CD8-positive, alpha-beta memory T cell (primary cell): ENCODE results near the gene OTUB2. TPM values are rescaled to one million over a fixed set of nuclear protein-coding genes. Genes with fewer than 3 reads are reported as not detected.

Experiments used
- CTCF ChIA-PET: fragments of 350-600 bp; sonication (Branson Sonifier 250); formaldehyde crosslinking; loops from one replicate; lab custom pipeline; 2021; ENCODE audit warnings: antibody characterized with exemption; lab: Charles Lee
- POLR2A ChIA-PET: fragments of 350-600 bp; sonication (Branson Sonifier 250); formaldehyde crosslinking; loops from one replicate; lab custom pipeline; 2021; ENCODE audit warnings: antibody characterized with exemption; lab: Charles Lee
- DNase-seq, 5 donors: peaks; one replicate each; pipeline versions ENCODE4 v3.0.0 to v3.0.0-alpha.2; 2020 to 2022; ENCODE audit warnings: mixed read lengths in 1 of 5
- H3K27ac ChIP-seq: one replicate; pipeline ENCODE4 v1.7.0; 2013; ENCODE audit warnings: low read depth, mild to moderate bottlenecking, low read length, moderate library complexity
- H3K27me3 ChIP-seq: 2 replicates; pipeline ENCODE4 v1.7.0; 2013; ENCODE audit warnings: low read length, mild to moderate bottlenecking; ENCODE audit not compliant: insufficient read depth, poor library complexity, severe bottlenecking
- H3K36me3 ChIP-seq: 2 replicates; pipeline ENCODE4 v1.7.0; 2013; ENCODE audit warnings: mild to moderate bottlenecking, low read length, moderate library complexity; ENCODE audit not compliant: insufficient read depth
- H3K4me1 ChIP-seq: 2 replicates; pipeline ENCODE4 v1.7.0; 2013; ENCODE audit warnings: mild to moderate bottlenecking, low read length, moderate library complexity; ENCODE audit not compliant: insufficient read depth
- H3K4me3 ChIP-seq: 2 replicates; pipeline ENCODE4 v1.7.0; 2013; ENCODE audit warnings: mild to moderate bottlenecking, low read length
- H3K9me3 ChIP-seq: 2 replicates; pipeline ENCODE4 v1.7.0; 2013; ENCODE audit warnings: mild to moderate bottlenecking, low read length
- H3K27ac Mint-ChIP-seq, 8 donors: one replicate each; pipeline ENCODE4 v1.8.0; 2020 to 2021; ENCODE audit warnings: mixed read lengths in 8 of 8, mild to moderate bottlenecking in 6 of 8, inconsistent platforms in 3 of 8, moderate library complexity in 3 of 8
- H3K27me3 Mint-ChIP-seq, 2 donors: one replicate each; pipeline ENCODE4 v1.8.0; 2020 to 2021; ENCODE audit warnings: mixed read lengths in 2 of 2, mild to moderate bottlenecking in 1 of 2, moderate library complexity in 1 of 2
- H3K36me3 Mint-ChIP-seq, 3 donors: one replicate each; pipeline ENCODE4 v1.8.0; 2020 to 2021; ENCODE audit warnings: mixed read lengths in 3 of 3, inconsistent platforms in 1 of 3, mild to moderate bottlenecking in 1 of 3
- H3K4me1 Mint-ChIP-seq, 3 donors: one replicate each; pipeline ENCODE4 v1.8.0; 2020 to 2021; ENCODE audit warnings: mixed read lengths in 3 of 3, inconsistent platforms in 1 of 3, mild to moderate bottlenecking in 1 of 3
- H3K4me3 Mint-ChIP-seq, 7 donors: one replicate each; pipeline ENCODE4 v1.8.0; 2020 to 2021; ENCODE audit warnings: mixed read lengths in 7 of 7, mild to moderate bottlenecking in 6 of 7, moderate library complexity in 4 of 7, inconsistent platforms in 2 of 7
- H3K9me3 Mint-ChIP-seq, 5 donors: one replicate each; pipeline ENCODE4 v1.8.0; 2020 to 2022; ENCODE audit warnings: mixed read lengths in 5 of 5, mild to moderate bottlenecking in 3 of 5, moderate library complexity in 2 of 5, inconsistent platforms in 1 of 5
- polyA plus RNA-seq: library from polyadenylated mRNA; unstranded; fragments of 300-500 nt; fragmentation: Illumina TruSeq; gene quantifications from one replicate; pipeline ENCODE4 v1.2.3, GENCODE V29; 2021
- total RNA-seq, 2 experiments: library from RNA; stranded (reverse); gene quantifications; one replicate each; pipeline ENCODE4 v1.2.3, GENCODE V29; 2021

Gene OTUB2
- total and polyA plus RNA-seq, 3 experiments from 2014 or later, result 0.12 to 1.8 (median 1.1) TPM

- peaks cover 17% of the 10 kb centered on the region for H3K36me3 ChIP-seq
- DNase-seq, result peak; percentile 95 to 98 (median 96)
- peaks cover 39% of the 10 kb centered on the region for H3K4me1 ChIP-seq
- H3K27me3 ChIP-seq, result no peaks in the 10 kb centered on the region
- Mint-ChIP-seq H3K27ac (peak within 1 kb of the TSS; percentile 98 to 100 (median 99)), H3K36me3 (peaks cover 14 to 52% (median 25%) of the 10 kb centered on the region in 3 donors), H3K9me3 (peaks cover 0 to 2% (median 0%) of the 10 kb centered on the region in 5 donors), H3K4me1 (peaks cover 50 to 61% (median 54%) of the 10 kb centered on the region in 3 donors), H3K4me3 (peak within 1 kb of the TSS; percentile 94 to 100 (median 99)), H3K27me3 (peaks cover 0 to 3% of the 10 kb centered on the region in 2 donors)
- POLR2A ChIA-PET, result interaction anchor here (0.6 to 1.1 kb wide), 5 partner anchors 13 to 120 kb away, joined by 3 to 5 read pairs (median 3); no protein-coding TSS in a partner anchor
- peak within 1 kb of the TSS; percentile 96 for H3K27ac ChIP-seq
- H3K9me3 ChIP-seq, result no peaks in the 10 kb centered on the region
- CTCF ChIA-PET, result interaction anchor here (0.8 to 3.6 kb wide), 13 partner anchors 16 to 141 kb away, joined by 3 to 14 read pairs (median 4); no protein-coding TSS in a partner anchor
- H3K4me3 ChIP-seq, result peak within 1 kb of the TSS; percentile 83
Observed at GRCh38 chr14:94080621-94081385, 54.7 kb downstream of the OTUB2 start, which contains the start of the genes DDX24 and IFI27L1. Gene DDX24 (minus strand): TSS chr14:94081202. CDS start chr14:94079742, 1,460 bp downstream. Gene IFI27L1 (plus strand): TSS chr14:94081310. CDS start chr14:94096938, 15,628 bp downstream.

DNA sequence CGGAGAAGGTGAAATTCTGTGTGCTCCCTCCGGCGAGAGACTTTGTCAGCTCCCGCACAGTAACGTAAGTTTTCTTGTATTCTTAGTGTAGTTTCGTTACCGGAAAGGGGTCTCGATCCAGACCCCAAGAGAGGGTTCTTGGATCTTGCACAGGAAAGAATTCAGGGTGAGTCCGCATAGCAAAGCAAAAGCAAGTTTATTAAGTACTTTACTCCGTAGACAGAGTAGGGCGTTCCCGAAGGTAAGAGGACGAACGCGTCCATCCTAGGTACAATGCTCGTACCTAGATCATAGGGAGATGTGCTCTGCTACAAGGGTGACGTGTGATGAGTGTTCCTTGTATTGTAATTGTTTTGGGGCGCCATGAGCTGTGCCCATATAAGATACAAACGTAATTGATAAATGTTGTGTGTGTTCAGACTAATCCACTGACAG lies 55.3 kb downstream of the OTUB2 start:
- H3K9me3 Mint-ChIP-seq, result peaks cover 0 to 2% (median 0%) of the 10 kb centered on the region in 5 donors
- no peaks in the 10 kb centered on the region for H3K27me3 ChIP-seq
- H3K27me3 Mint-ChIP-seq, result peaks cover 0 to 3% of the 10 kb centered on the region in 2 donors
- ChIA-PET POLR2A (interaction anchor here (0.6 to 1.1 kb wide), 4 partner anchors 51 to 121 kb away, joined by 3 to 5 read pairs (median 4); no protein-coding TSS in a partner anchor), CTCF (interaction anchor here (0.6 to 3.6 kb wide), 13 partner anchors 13 to 141 kb away, joined by 3 to 14 read pairs (median 4); no protein-coding TSS in a partner anchor)
- peak overlapping the region; percentile 94 to 100 (median 99) for H3K4me3 Mint-ChIP-seq
- no peak for DNase-seq
- H3K4me1 Mint-ChIP-seq, result peaks cover 46 to 55% (median 48%) of the 10 kb centered on the region in 3 donors
- H3K36me3 Mint-ChIP-seq, result peaks cover 16 to 47% (median 25%) of the 10 kb centered on the region in 3 donors
- no peaks in the 10 kb centered on the region for H3K9me3 ChIP-seq
- H3K4me3 ChIP-seq, result peak overlapping the region; percentile 83
- H3K4me1 ChIP-seq, result peaks cover 33% of the 10 kb centered on the region
- H3K27ac Mint-ChIP-seq, result peak overlapping the region; percentile 97 to 100 (median 99)
- H3K27ac ChIP-seq, result peak overlapping the region; percentile 96
- peaks cover 17% of the 10 kb centered on the region for H3K36me3 ChIP-seq

DNA sequence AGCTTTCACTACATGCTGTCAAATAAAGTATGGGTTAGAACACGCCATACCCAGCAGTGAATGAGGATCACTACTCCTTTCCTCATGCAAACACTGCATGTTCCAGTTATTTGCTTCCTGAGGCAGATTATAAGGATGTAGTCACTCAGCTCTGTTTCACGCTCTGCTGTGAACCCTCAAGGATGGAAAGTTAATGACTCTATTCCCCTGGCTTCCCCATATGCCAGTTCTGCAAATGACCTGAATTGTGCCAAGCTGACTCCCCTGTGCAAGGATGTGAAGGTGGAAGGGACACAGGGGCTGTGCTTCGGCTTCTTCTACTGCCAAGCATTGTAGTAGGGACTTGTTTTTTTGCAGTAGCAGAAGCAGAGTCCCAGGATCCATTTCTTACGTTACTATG lies 61.8 kb downstream of the OTUB2 start:
- CTCF ChIA-PET, result no interaction called here

DNA sequence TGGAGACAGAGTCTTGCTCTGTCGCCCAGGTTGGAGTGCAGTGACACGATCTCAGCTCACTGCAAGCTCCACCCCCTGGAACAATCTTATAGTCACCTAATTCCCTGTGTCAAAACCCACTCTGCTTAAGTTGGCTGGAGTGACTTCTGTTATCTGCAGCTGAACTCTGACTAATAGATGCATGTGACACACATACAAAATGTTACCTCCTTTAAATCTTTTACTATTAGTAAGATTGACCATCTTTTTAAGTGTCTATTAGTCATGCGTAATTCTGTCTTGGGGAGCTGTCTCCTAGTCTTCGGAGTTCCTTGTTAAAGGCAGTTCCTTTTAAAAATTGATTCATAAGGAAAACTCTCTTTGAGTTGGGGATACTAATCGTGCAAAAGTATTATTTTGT lies 62.4 kb downstream of the OTUB2 start:
- H3K27me3 ChIP-seq, result no peaks in the 10 kb centered on the region
- no peaks in the 10 kb centered on the region for H3K9me3 ChIP-seq
- no peaks in the 10 kb centered on the region for H3K4me1 ChIP-seq
- ChIA-PET CTCF (interaction anchor here (0.9 kb wide), 2 partner anchors 44 to 48 kb away, joined by 3 to 4 read pairs; no protein-coding TSS in a partner anchor), POLR2A (no interaction called here)
- Mint-ChIP-seq H3K4me3 (no peak overlapping the region), H3K9me3 (no peaks in the 10 kb centered on the region), H3K27ac (no peak overlapping the region), H3K36me3 (peaks cover 0 to 2% (median 0%) of the 10 kb centered on the region in 3 donors), H3K4me1 (no peaks in the 10 kb centered on the region), H3K27me3 (peaks cover 0 to 2% of the 10 kb centered on the region in 2 donors)
- no peak for DNase-seq
- H3K4me3 ChIP-seq, result no peak overlapping the region
- no peaks in the 10 kb centered on the region for H3K36me3 ChIP-seq
- H3K27ac ChIP-seq, result no peak overlapping the region

More for the DNA sequence above, 61.8 kb downstream of the OTUB2 start:
- Histone ChIP-seq H3K27me3 (no peaks in the 10 kb centered on the region), H3K36me3 (no peaks in the 10 kb centered on the region), H3K4me1 (no peaks in the 10 kb centered on the region), H3K9me3 (no peaks in the 10 kb centered on the region), H3K27ac (no peak overlapping the region), H3K4me3 (no peak overlapping the region)
- peak overlapping the region in 1 of 8 donors; percentile 9 for H3K27ac Mint-ChIP-seq
- peak overlapping the region in 1 of 7 donors; percentile 18 for H3K4me3 Mint-ChIP-seq
- H3K4me1 Mint-ChIP-seq, result peaks cover 0 to 2% (median 0%) of the 10 kb centered on the region in 3 donors
- POLR2A ChIA-PET, result no interaction called here
- peaks cover 0 to 2% (median 0%) of the 10 kb centered on the region in 3 donors for H3K36me3 Mint-ChIP-seq
- H3K27me3 Mint-ChIP-seq, result peaks cover 0 to 2% of the 10 kb centered on the region in 2 donors
- no peak for DNase-seq
- H3K9me3 Mint-ChIP-seq, result no peaks in the 10 kb centered on the region

DNA sequence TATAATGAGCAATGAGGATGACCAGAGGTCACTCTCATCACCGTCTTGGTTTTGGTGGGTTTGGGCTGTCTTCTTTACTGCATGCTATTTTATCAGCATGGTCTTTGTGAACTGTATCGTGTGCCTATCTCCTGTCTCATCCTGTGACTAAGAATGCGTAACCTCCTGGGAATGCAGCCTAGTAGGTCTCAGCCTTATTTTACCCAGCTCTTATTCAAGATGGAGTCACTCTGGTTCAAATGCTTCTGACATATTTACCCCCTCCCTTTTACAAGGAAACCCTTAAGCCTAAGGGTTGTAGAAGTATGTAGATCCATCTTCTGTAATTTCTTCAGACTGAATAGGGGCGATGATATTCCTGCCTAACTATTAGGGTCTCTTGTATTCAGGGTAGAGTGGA lies 63.3 kb downstream of the OTUB2 start:
- no peak for DNase-seq
- Histone ChIP-seq H3K27me3 (no peaks in the 10 kb centered on the region), H3K9me3 (no peaks in the 10 kb centered on the region), H3K4me3 (no peak overlapping the region), H3K36me3 (no peaks in the 10 kb centered on the region), H3K27ac (no peak overlapping the region), H3K4me1 (no peaks in the 10 kb centered on the region)
- peaks cover 0 to 2% (median 0%) of the 10 kb centered on the region in 3 donors for H3K36me3 Mint-ChIP-seq
- ChIA-PET POLR2A (no interaction called here), CTCF (no interaction called here)
- H3K9me3 Mint-ChIP-seq, result no peaks in the 10 kb centered on the region
- H3K4me3 Mint-ChIP-seq, result no peak overlapping the region
- no peak overlapping the region for H3K27ac Mint-ChIP-seq
- peaks cover 0 to 2% of the 10 kb centered on the region in 2 donors for H3K27me3 Mint-ChIP-seq
- no peaks in the 10 kb centered on the region for H3K4me1 Mint-ChIP-seq

GRCh38 chr14:94093418-94093817 lies 67.3 kb downstream of the OTUB2 start:
- Mint-ChIP-seq H3K36me3 (no peaks in the 10 kb centered on the region), H3K27me3 (no peaks in the 10 kb centered on the region), H3K27ac (no peak overlapping the region), H3K9me3 (no peaks in the 10 kb centered on the region), H3K4me1 (no peaks in the 10 kb centered on the region), H3K4me3 (no peak overlapping the region)
- Histone ChIP-seq H3K4me3 (no peak overlapping the region), H3K27ac (no peak overlapping the region), H3K36me3 (no peaks in the 10 kb centered on the region), H3K4me1 (no peaks in the 10 kb centered on the region), H3K27me3 (no peaks in the 10 kb centered on the region), H3K9me3 (no peaks in the 10 kb centered on the region)
- no peak for DNase-seq
- ChIA-PET POLR2A (no interaction called here), CTCF (no interaction called here)

DNA sequence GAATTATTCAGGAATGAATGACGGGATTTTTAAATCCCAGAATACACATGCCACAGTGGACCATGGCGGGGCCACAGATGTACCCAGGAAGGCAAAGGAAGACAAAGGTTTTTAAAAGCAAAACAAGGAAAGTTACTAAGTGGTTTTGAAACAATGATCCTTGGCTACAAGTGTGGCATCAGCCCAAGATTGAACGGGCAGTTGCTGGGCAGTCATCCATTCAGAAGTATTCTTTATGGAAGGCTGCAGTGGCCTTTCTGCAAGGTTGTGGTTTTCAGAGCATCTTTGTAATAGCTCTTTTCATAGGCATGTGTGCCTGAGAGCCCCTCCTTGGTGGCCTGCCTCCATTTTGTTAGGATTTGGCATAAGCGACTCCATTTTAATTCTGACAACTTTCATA lies 71.0 kb downstream of the OTUB2 start:
- Mint-ChIP-seq H3K27me3 (no peaks in the 10 kb centered on the region), H3K9me3 (no peaks in the 10 kb centered on the region), H3K4me3 (no peak overlapping the region), H3K36me3 (peaks cover 0 to 2% (median 0%) of the 10 kb centered on the region in 3 donors), H3K27ac (no peak overlapping the region), H3K4me1 (no peaks in the 10 kb centered on the region)
- DNase-seq, result no peak
- Histone ChIP-seq H3K9me3 (no peaks in the 10 kb centered on the region), H3K4me3 (no peak overlapping the region), H3K36me3 (no peaks in the 10 kb centered on the region), H3K27ac (no peak overlapping the region), H3K4me1 (no peaks in the 10 kb centered on the region), H3K27me3 (no peaks in the 10 kb centered on the region)
- ChIA-PET POLR2A (no interaction called here), CTCF (no interaction called here)
